CD4-positive, alpha-beta memory T cell (primary cell): ENCODE results near the gene DAZAP1. TPM values are rescaled to one million over a fixed set of nuclear protein-coding genes. Genes with fewer than 3 reads are reported as not detected.

ENCODE experiments used
- CTCF ChIA-PET: fragments of 350-600 bp; sonication (Branson Sonifier 250); formaldehyde crosslinking; loops from one replicate; lab custom pipeline; 2021; ENCODE audit warnings: inconsistent platforms; ENCODE audit not compliant: partially characterized antibody; lab: Charles Lee
- POLR2A ChIA-PET: fragments of 350-600 bp; sonication (Branson Sonifier 250); formaldehyde crosslinking; loops from one replicate; lab custom pipeline; 2021; ENCODE audit not compliant: partially characterized antibody; lab: Charles Lee
- DNase-seq, 5 donors: peaks; one replicate each; pipeline versions ENCODE4 v3.0.0 to v3.0.0-alpha.2; 2020 to 2022; ENCODE audit warnings: mixed read lengths in 1 of 5
- H3K27ac ChIP-seq: one replicate; pipeline ENCODE4 v1.7.0; 2013; ENCODE audit warnings: low read depth, low read length
- H3K27me3 ChIP-seq: 2 replicates; pipeline ENCODE4 v1.7.0; 2013; ENCODE audit warnings: mild to moderate bottlenecking, low read length, moderate library complexity; ENCODE audit not compliant: insufficient read depth
- H3K36me3 ChIP-seq: 2 replicates; pipeline ENCODE4 v1.7.0; 2013; ENCODE audit warnings: mild to moderate bottlenecking, low read length, moderate library complexity; ENCODE audit not compliant: insufficient read depth
- H3K4me1 ChIP-seq: 2 replicates; pipeline ENCODE4 v1.7.0; 2013; ENCODE audit warnings: mild to moderate bottlenecking, low read length, moderate library complexity; ENCODE audit not compliant: insufficient read depth
- H3K4me3 ChIP-seq, 2 donors: one replicate each; pipeline ENCODE4 v1.7.0; 2013; ENCODE audit warnings: low read length in 2 of 2, mild to moderate bottlenecking in 1 of 2
- H3K9me3 ChIP-seq, 2 donors: one replicate each; pipeline ENCODE4 v1.7.0; 2013; ENCODE audit warnings: low read length in 2 of 2, control low read depth in 1 of 2; ENCODE audit not compliant: control insufficient read depth in 1 of 2
- H3K27ac Mint-ChIP-seq, 7 donors: one replicate each; pipeline ENCODE4 v1.8.0; 2020 to 2021; ENCODE audit warnings: mixed read lengths in 7 of 7, mild to moderate bottlenecking in 6 of 7, inconsistent platforms in 3 of 7, moderate library complexity in 3 of 7
- H3K27me3 Mint-ChIP-seq, 2 donors: one replicate each; pipeline ENCODE4 v1.8.0; 2020 to 2021; ENCODE audit warnings: mixed read lengths in 2 of 2
- H3K36me3 Mint-ChIP-seq, 2 donors: one replicate each; pipeline ENCODE4 v1.8.0; 2020 to 2021; ENCODE audit warnings: mixed read lengths in 2 of 2, inconsistent platforms in 1 of 2, mild to moderate bottlenecking in 1 of 2
- H3K4me1 Mint-ChIP-seq, 4 donors: one replicate each; pipeline ENCODE4 v1.8.0; 2020 to 2021; ENCODE audit warnings: mixed read lengths in 4 of 4, mild to moderate bottlenecking in 1 of 4
- H3K4me3 Mint-ChIP-seq, 8 donors: one replicate each; pipeline ENCODE4 v1.8.0; 2020 to 2021; ENCODE audit warnings: mixed read lengths in 8 of 8, mild to moderate bottlenecking in 7 of 8, moderate library complexity in 6 of 8, inconsistent platforms in 3 of 8
- H3K9me3 Mint-ChIP-seq, 8 donors: one replicate each; pipeline ENCODE4 v1.8.0; 2020 to 2021; ENCODE audit warnings: mixed read lengths in 8 of 8, mild to moderate bottlenecking in 5 of 8, inconsistent platforms in 3 of 8, moderate library complexity in 1 of 8
- intact Hi-C: fragments of 100-400 bp; cut with micrococcal nuclease; formaldehyde crosslinking; loops from one replicate; pipeline ENCODE4 v1.15.1; 2023
- polyA plus RNA-seq, 2 donors: library from polyadenylated mRNA; unstranded; fragments of 300-500 nt; fragmentation: Illumina TruSeq; gene quantifications; one replicate each; pipeline ENCODE4 v1.2.3, GENCODE V29; 2021
- total RNA-seq, 2 experiments: library from RNA; stranded (reverse); gene quantifications; one replicate each; pipeline ENCODE4 v1.2.3, GENCODE V29; 2021

Gene DAZAP1
- total and polyA plus RNA-seq, 4 experiments from 2014 or later = 2.5 to 152 (median 76.1) TPM

- peaks cover 13% of the 10 kb centered on the region for H3K4me1 ChIP-seq
- Mint-ChIP-seq H3K9me3 (no peaks in the 10 kb centered on the region), H3K36me3 (no peaks in the 10 kb centered on the region), H3K4me3 (no peak overlapping the region), H3K27me3 (peaks cover 4 to 11% of the 10 kb centered on the region in 2 donors), H3K27ac (no peak overlapping the region), H3K4me1 (no peaks in the 10 kb centered on the region)
- ChIA-PET CTCF (no interaction called here), POLR2A (no interaction called here)
- H3K36me3 ChIP-seq = no peaks in the 10 kb centered on the region
- no peak overlapping the region for H3K4me3 ChIP-seq
- no peaks in the 10 kb centered on the region for H3K27me3 ChIP-seq
- H3K27ac ChIP-seq = no peak overlapping the region
- DNase-seq = no peak
- no peaks in the 10 kb centered on the region for H3K9me3 ChIP-seq
- intact Hi-C loops = no loop called here
These were observed 54.5 kb downstream of the DAZAP1 start for GRCh38 chr19:1461862-1462261.

- no peaks in the 10 kb centered on the region for H3K27me3 Mint-ChIP-seq
- Histone ChIP-seq H3K36me3 (no peaks in the 10 kb centered on the region), H3K27me3 (no peaks in the 10 kb centered on the region), H3K4me3 (no peak overlapping the region), H3K9me3 (no peaks in the 10 kb centered on the region), H3K4me1 (peaks cover 39% of the 10 kb centered on the region), H3K27ac (no peak overlapping the region)
- ChIA-PET POLR2A (interaction anchor here (1.3 kb wide), 1 partner anchor 10 kb away, joined by 4 read pairs; no protein-coding TSS in a partner anchor), CTCF (interaction anchor here (0.7 to 1.2 kb wide), 4 partner anchors 13 to 40 kb away, joined by 3 read pairs; no protein-coding TSS in a partner anchor)
- no peak overlapping the region for H3K27ac Mint-ChIP-seq
- H3K9me3 Mint-ChIP-seq = no peaks in the 10 kb centered on the region
- intact Hi-C loops = no loop called here
- DNase-seq = peak in 1 of 5 donors; percentile 31
- no peak overlapping the region for H3K4me3 Mint-ChIP-seq
- no peaks in the 10 kb centered on the region for H3K36me3 Mint-ChIP-seq
- peaks cover 0 to 3% (median 0%) of the 10 kb centered on the region in 4 donors for H3K4me1 Mint-ChIP-seq
These were observed 58.0 kb downstream of the DAZAP1 start for GRCh38 chr19:1465191-1466016.

GRCh38 chr19:1466018-1466460, 58.7 kb downstream of the DAZAP1 start:
- Mint-ChIP-seq H3K27me3 (no peaks in the 10 kb centered on the region), H3K36me3 (no peaks in the 10 kb centered on the region), H3K9me3 (no peaks in the 10 kb centered on the region), H3K4me3 (no peak overlapping the region), H3K27ac (no peak overlapping the region), H3K4me1 (peaks cover 0 to 4% (median 1%) of the 10 kb centered on the region in 4 donors)
- Histone ChIP-seq H3K9me3 (no peaks in the 10 kb centered on the region), H3K4me3 (no peak overlapping the region), H3K27me3 (no peaks in the 10 kb centered on the region), H3K36me3 (no peaks in the 10 kb centered on the region), H3K4me1 (peaks cover 43% of the 10 kb centered on the region), H3K27ac (no peak overlapping the region)
- CTCF ChIA-PET = interaction anchor here (0.8 to 1.2 kb wide), 3 partner anchors 13 to 29 kb away, joined by 3 read pairs; no protein-coding TSS in a partner anchor
- intact Hi-C loops = no loop called here
- no peak for DNase-seq
- POLR2A ChIA-PET = interaction anchor here (1.3 kb wide), 1 partner anchor 10 kb away, joined by 4 read pairs; no protein-coding TSS in a partner anchor

- intact Hi-C loops = no loop called here
- H3K27ac Mint-ChIP-seq = no peak overlapping the region
- H3K36me3 Mint-ChIP-seq = no peaks in the 10 kb centered on the region
- H3K27me3 Mint-ChIP-seq = no peaks in the 10 kb centered on the region
- Histone ChIP-seq H3K9me3 (no peaks in the 10 kb centered on the region), H3K36me3 (no peaks in the 10 kb centered on the region), H3K27me3 (no peaks in the 10 kb centered on the region), H3K4me1 (peaks cover 49% of the 10 kb centered on the region), H3K4me3 (no peak overlapping the region), H3K27ac (no peak overlapping the region)
- CTCF ChIA-PET = interaction anchor here (0.8 to 1.2 kb wide), 3 partner anchors 14 to 29 kb away, joined by 3 read pairs; no protein-coding TSS in a partner anchor
- no peak overlapping the region for H3K4me3 Mint-ChIP-seq
- H3K9me3 Mint-ChIP-seq = no peaks in the 10 kb centered on the region
- H3K4me1 Mint-ChIP-seq = peaks cover 0 to 10% (median 5%) of the 10 kb centered on the region in 4 donors
- POLR2A ChIA-PET = interaction anchor here (0.7 to 1.3 kb wide), 2 partner anchors 11 to 109 kb away, joined by 3 to 4 read pairs; no protein-coding TSS in a partner anchor
- no peak for DNase-seq
These were observed 59.3 kb downstream of the DAZAP1 start for GRCh38 chr19:1466461-1467214.

GRCh38 chr19:1467215-1467489, 59.8 kb downstream of the DAZAP1 start:
- intact Hi-C loops = no loop called here
- no peak for DNase-seq
- Mint-ChIP-seq H3K27ac (no peak overlapping the region), H3K36me3 (no peaks in the 10 kb centered on the region), H3K9me3 (no peaks in the 10 kb centered on the region), H3K4me3 (no peak overlapping the region), H3K4me1 (peaks cover 0 to 14% (median 7%) of the 10 kb centered on the region in 4 donors), H3K27me3 (no peaks in the 10 kb centered on the region)
- Histone ChIP-seq H3K4me1 (peaks cover 54% of the 10 kb centered on the region), H3K27me3 (no peaks in the 10 kb centered on the region), H3K9me3 (no peaks in the 10 kb centered on the region), H3K27ac (no peak overlapping the region), H3K36me3 (no peaks in the 10 kb centered on the region), H3K4me3 (no peak overlapping the region)
- ChIA-PET CTCF (interaction anchor here (1.2 kb wide), 1 partner anchor 30 kb away, joined by 3 read pairs; no protein-coding TSS in a partner anchor), POLR2A (interaction anchor here (0.7 to 1.3 kb wide), 2 partner anchors 11 to 110 kb away, joined by 3 to 4 read pairs; no protein-coding TSS in a partner anchor)

- intact Hi-C loops = no loop called here
- Mint-ChIP-seq H3K27ac (no peak overlapping the region), H3K9me3 (no peaks in the 10 kb centered on the region), H3K27me3 (no peaks in the 10 kb centered on the region), H3K36me3 (no peaks in the 10 kb centered on the region), H3K4me3 (no peak overlapping the region), H3K4me1 (peaks cover 0 to 15% (median 7%) of the 10 kb centered on the region in 4 donors)
- Histone ChIP-seq H3K9me3 (no peaks in the 10 kb centered on the region), H3K36me3 (no peaks in the 10 kb centered on the region), H3K4me1 (peaks cover 54% of the 10 kb centered on the region), H3K4me3 (no peak overlapping the region), H3K27ac (no peak overlapping the region), H3K27me3 (no peaks in the 10 kb centered on the region)
- CTCF ChIA-PET = interaction anchor here (0.6 kb wide), 1 partner anchor 358 kb away, joined by 3 read pairs; no protein-coding TSS in a partner anchor
- peak in 1 of 5 donors; percentile 25 for DNase-seq
- POLR2A ChIA-PET = interaction anchor here (1.5 to 1.6 kb wide), 3 partner anchors 10 to 30 kb away, joined by 3 to 8 read pairs (median 3); no protein-coding TSS in a partner anchor
These were observed 60.3 kb downstream of the DAZAP1 start for GRCh38 chr19:1467490-1468273.
